ENCODE measurements around the gene MRAS. TPM values are rescaled to one million over a fixed set of nuclear protein-coding genes. Genes with fewer than 3 reads are reported as not detected.
"Not testable (repeated sequence)": the region's sequence is repeated elsewhere in the genome, so short reads cannot be mapped to it uniquely, and the experiment has no call there.

MRAS gene
- total RNA-seq, 1 experiment from 2014 or later = 1.7 TPM

DNA sequence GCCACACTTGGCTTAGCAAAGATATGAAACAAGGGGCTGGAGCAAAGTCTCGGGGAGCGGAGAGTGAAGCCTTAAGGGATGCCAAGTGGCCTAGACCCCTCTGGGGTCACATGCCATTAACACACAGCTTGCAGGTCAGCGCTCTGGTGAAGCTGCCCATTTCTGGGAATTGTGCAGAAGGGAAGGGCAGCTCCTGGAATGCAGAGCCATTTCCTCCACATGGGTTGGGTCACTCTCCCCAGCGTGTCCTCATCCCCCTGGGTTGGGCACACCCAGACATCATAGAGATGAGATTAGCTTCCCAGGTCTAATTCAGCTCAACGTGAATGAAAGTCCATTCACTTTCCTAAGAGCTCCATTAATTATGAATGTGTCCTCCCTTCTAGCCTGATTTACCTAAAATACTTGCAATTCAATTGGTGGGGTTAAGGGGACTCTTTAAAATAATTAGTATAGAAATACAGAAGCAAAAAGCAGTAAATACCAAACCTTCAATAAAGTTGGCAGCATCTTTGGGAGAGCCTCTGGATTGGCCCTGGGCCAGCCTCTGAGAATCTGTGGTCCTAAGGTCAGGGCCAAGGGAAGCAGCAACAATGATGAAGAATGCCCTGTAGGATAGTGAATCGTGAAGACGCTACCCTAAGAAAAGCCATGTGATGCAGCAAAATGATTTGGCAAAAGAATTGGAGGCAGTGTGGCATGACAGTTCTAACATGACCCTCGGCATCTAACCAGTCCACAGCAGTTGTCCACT, 17.8 kb downstream of the MRAS start:
- DNase-seq (ENCODE audit: extremely low read depth, low read depth) = no peak

DNA sequence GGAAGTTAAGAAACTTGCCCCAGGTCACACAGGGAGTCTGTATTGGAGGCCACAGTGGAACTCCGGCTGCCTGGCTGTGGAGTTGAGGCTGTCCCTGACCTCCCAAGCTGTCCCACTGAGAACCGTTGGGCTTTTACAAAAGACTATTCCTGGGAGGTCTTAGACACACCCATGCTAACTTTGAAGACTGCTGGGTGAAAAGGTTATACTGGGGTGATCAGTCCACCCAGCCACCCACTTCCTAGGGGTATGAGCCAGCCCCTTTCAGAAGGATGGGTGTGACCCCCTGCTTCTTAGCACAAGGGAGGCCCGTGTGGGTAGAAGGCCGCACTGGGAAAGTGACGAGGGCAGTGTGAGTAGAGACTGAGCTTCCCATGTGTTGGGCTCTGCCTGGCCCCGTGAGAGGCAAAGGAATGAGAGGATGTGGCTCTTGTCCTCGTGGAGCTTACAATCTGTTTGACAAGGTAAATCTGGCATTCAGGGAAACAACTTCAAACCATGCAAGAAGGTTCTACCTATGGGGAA, 19.0 kb downstream of the MRAS start:
- DNase-seq (ENCODE audit: extremely low read depth, low read depth) = no peak

DNA sequence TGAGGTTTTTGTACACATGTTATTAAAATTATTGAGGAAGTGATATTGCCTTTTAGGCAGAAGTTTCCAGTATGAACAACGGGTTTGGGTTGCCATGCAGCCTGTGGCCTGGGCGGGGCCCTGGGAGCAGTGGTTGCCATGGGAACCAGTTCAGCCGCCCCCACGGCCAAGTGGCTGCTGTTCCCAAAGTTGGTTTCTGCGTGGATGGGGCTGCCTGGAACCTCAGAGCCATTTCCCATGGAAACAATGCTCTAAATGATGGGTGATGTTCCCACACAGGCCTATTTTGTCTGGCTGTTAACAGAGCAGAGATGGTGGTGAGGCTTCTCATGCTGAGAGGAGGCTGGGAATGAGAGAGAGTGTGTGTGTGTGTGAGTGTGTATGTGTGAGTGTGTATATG, 19.5 kb downstream of the MRAS start:
- DNase-seq (ENCODE audit: extremely low read depth, low read depth) = no peak

DNA sequence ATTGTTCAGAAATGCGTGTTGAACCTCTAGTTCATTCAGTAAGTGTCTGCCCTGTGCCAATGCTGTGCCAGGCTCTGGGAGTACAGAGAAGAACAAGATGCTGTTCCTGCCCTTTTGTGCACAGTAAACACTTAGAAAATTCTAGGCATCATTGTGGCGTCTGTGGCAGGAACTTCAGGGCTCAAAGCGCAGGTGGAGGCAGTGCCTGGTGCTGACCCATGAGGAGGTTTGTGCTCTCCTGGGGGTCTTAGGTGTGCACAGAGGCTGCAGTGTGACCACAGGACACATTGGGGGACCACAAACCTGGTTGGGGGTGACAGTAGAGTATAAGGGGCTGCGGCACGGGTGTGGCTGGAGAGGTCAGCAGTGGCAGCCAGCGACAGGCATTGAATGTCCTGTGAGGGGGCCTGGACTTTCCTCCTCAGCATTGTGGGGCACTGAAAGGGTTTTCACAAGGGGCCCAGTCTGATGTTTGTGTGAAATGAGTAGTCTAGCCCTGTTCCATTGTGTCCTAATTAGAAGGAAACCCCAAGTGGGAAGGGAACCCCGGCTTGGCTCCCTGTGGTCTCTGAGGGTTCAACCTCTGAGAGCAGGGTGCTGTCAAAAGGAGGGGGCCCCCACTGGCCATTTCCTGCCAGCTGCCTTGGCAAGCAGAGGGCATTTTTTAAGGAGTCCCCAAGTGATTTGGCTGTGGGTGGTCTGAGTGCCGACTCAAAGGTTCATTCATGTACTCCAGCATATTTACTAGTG, 20.9 kb downstream of the MRAS start:
- DNase-seq (ENCODE audit: extremely low read depth, low read depth) = no peak

DNA sequence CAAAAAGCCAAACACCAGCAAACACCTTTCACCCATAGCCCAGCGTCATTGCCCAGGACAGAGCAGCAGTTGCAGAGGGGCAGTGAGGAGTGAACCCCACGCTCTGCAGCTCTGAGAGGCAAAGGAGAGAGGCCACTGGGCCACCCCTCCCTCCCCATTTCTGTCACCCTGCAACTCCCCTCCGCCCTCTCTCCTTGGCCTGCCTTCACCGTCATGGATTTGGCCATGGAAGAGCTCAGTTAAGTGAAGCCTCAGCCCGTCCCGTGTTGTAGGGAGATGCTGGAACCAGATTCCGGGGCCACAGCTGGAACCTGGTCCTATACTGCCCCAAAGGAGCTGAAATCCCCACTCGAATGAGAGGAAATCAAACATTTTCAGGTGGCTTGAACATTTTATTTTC, 21.9 kb downstream of the MRAS start:
- DNase-seq (ENCODE audit: extremely low read depth, low read depth) = no peak

DNA sequence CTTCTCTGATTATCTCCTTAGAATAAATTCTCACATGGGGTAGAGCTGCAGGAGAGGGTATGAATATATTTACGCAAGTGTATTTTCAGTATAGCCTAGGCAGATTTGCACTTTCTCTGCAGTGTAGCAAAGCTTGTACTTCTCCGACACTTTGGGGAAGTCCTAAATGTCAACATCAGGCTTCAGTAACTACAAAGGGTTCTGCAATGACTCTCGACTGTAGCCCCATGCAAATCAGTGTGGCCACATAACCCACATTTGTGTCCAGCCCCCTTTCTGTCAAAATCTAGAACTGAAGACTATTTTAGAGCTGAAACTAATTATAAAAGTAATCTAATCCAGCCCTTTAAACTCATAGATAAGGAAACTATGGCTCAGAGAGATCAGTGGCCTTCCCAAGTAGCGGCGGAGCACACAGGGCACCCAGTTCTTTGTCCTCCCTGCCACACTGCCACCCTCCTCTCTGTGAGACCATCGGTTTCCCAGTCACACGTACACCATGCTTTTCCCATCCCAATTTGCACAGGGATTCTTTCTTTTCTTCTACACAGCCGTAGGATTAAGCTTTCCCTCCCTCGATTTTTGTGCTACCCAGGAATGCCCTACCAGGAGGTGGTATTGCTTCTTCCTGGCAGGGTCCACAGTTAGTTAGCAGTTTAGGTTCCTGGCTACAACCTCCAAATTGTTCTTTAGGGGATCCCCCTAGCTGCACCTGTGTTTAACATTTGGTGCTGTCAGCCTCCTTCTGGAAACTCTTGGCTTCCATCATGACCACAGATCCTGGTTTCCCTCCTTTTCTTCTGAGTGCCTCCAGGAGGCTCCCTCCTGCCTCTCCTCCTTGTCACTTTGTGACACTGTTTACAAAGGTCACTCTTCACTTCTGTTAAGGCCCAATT, 22.9 kb downstream of the MRAS start:
- DNase-seq (ENCODE audit: extremely low read depth, low read depth) = no peak

DNA sequence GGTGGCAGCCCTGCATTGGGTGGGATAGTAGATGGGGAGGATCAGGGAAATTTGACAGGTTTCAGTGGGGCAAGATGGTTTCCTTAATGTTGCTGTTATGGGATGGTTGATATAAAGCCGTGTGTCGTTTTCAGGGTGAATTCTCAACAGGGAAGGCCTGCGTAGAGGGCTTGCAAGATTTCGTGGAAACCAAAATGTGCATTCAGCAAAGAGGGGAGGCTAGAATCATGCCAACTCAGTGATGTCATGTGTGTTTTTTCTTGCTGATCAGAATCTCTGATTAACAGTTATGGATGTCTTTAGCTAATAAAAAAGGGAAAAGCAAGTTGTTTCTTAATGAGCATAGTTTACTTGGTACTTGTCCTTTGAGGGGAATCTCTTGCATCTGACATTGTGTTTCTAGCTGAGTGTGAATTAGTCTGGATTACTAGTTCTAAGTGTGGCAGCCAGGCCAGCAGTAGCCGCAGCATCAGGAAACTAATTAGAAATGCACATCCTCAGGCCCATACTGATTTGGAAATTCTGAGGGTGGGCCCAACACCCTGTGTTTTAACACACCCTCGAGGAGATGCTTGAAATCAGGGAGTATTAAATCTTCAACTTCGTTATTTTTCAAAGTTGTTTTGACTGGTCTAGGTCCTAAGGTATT, 24.8 kb downstream of the MRAS start:
- no peak for DNase-seq (ENCODE audit: extremely low read depth, low read depth)

DNA sequence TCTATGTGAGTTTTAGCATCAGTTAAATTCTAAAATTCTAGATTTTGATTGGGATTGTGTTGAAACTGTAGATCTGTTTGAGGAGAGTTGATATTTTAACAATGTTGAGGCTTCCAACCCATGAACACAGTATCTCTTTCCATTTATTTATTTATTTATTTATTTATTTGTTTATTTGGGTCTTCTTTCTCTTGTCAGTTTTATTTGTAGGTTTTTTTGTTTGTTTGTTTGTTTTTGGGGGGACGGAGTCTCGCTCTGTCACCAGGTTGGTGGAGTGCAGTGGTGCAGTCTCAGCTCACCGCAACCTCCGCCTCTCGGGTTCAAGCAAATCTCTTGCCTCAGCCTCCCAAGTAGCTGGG, 25.3 kb downstream of the MRAS start:
- no peak for DNase-seq (ENCODE audit: extremely low read depth, low read depth)

DNA sequence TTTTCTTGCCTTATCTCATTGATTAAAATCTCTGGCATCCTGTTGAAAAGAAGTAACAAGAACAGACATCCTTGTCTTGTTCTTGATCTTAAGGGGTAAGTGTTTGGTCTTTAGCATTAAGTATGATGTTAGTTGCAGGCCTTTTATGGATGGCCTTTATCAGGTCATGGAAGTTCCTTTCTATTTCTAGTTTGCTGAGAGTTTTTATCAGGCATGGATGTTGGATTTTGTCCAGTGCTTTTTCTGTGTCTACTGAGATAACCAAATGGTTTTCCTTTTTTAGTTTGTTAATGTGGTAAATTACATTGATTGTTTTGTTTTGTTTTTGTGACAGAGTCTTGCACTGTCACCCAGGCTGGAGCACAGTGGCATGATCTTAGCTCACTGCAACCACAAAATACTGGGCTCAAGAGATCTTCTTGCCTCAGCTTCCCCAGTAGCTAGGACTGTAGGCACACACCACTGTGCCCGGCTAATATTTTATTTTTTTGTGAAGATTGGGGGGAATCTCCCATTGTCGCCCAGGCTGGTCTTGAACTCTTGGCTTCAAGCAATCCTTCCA, 26.3 kb downstream of the MRAS start:
- no peak for DNase-seq (ENCODE audit: extremely low read depth, low read depth)

DNA sequence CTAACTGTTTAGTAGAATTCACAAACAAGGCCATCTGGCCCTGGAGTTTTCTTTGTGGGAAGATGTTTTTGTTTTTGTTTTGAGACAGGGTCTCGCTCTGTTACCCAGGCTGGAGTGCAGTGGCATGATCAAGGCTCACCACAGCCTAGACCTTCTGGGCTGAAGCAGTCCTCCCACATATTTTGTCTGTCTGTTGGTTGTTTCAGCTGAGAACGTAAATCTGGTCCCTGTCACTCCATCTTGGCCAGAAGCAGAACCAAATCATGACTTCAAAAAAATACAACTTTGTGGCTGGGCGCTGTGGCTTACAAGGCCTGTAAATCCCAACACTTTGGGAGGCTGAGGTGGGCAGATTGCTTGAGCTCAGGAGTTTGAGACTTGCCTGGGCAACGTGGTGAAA, 27.1 kb downstream of the MRAS start:
- DNase-seq (ENCODE audit: extremely low read depth, low read depth) = no peak

DNA sequence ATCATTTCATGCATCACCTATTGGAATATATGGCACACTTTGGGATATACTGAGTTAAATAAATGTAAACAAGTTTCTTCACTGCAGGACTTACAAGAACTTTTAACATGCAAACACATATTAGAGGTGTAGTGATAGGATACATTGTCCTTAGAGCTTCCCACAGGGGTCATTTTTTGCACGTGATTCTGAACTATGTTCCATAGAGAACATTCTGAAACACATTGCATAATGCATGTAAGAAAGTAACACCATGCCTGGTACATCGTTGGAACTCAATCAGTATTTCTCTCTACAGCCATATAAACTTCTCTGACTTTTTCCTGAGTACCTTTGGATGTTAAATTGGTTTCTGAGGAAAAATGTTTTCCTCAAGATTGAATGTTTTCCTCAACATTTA, 28.3 kb downstream of the MRAS start:
- DNase-seq (ENCODE audit: extremely low read depth, low read depth) = no peak

DNA sequence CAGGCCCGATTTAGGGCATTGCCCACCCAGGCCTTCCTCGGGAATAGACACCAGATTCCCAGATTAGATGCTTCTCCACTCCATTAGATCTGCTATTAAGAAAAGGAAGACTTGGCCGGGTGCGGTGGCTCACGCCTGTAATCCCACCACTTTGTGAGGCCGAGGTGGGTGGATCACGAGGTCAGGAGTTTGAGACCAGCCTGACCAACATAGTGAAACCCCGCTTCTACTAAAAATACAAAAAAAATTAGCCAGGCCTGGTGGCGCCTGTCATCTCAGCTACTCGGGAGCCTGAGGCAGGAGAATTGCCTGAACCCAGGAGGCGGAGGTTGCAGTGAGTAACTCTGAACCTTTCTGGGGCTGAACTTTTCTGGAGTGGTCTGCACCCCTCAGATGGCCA, 28.8 kb downstream of the MRAS start:
- DNase-seq (ENCODE audit: extremely low read depth, low read depth) = not testable (repeated sequence)

DNA sequence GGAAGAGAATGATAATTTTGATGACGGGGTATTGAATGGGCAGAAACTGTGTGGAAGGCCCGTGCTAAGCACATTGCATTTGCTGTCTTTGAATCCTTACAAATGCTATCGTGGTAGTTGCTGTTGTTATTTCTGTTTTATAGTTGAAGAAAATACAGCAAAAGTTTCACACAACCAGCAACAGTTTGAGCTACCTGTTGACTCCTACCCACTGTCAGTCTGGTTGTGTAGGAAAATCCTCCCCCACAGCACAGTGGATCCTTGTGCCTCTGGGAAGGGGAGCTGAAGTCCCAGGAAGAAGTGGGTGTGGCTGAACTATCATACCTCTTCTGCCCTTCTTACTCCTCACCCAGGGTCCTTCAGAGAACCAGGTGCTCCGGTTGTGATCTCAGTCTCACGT, 29.4 kb downstream of the MRAS start:
- DNase-seq (ENCODE audit: extremely low read depth, low read depth) = no peak

DNA sequence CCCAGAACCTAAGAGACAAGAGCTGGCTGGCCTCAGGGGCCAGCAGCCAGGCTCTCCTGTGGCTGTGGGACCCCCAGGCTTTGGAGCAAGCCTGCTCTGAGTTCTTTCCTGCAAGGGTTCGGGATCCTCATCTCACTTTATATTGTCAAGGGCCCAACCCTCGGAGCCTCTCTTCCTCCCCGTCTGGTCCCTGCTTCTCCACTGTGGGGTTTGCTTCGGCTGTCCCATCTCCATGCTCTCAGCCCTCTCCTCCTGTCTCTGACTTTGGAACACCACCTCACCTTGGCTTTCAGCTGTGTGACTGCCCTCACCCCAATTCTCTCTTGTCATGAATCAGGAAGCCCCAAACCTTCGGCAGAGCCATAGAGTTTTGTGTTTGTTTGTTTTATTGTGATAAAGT, 30.0 kb downstream of the MRAS start:
- DNase-seq (ENCODE audit: extremely low read depth, low read depth) = no peak

DNA sequence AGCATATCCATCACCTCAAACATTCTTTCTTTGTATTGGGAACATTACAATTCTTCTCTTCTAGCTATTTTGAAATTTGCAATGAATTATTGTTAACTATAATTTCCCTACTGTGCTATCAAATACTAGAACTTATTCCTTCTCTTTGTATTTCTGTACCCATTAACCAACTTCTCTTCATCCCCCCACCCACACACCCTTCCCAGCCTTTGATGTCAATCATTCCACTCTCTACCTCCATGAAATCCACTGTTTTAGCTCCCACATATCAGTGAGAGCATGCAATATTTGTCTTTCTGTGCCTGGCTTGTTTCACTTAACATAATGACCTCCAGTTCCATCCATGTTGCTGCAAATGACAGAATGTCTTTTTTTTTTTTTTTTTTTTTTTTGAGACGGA, 30.6 kb downstream of the MRAS start:
- DNase-seq (ENCODE audit: extremely low read depth, low read depth) = no peak

DNA sequence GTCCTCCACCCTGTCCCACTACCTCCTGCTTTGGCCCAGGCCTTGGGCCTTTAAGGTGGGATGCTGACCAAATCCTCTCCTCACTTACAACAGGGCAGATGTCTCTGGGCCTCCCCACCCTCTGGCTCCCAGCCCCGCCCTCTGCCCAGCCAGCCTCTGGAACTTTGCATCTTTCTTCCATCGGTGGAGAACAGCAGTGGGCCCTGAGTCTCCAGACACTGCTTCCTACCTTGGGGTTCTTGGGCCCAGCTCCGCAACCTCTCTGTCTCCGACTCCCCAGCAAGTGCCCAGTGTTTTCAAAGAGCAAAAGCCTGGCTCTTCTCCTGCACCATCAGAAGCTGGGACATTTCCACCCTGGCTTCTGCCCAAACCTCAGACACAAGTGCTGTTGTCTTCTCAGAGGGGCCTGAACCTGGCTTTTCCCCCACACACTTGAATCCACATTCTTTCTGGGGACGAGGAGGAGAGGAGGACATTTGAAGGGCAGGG, 33.1 kb downstream of the MRAS start:
- no peak for DNase-seq (ENCODE audit: extremely low read depth, low read depth)

DNA sequence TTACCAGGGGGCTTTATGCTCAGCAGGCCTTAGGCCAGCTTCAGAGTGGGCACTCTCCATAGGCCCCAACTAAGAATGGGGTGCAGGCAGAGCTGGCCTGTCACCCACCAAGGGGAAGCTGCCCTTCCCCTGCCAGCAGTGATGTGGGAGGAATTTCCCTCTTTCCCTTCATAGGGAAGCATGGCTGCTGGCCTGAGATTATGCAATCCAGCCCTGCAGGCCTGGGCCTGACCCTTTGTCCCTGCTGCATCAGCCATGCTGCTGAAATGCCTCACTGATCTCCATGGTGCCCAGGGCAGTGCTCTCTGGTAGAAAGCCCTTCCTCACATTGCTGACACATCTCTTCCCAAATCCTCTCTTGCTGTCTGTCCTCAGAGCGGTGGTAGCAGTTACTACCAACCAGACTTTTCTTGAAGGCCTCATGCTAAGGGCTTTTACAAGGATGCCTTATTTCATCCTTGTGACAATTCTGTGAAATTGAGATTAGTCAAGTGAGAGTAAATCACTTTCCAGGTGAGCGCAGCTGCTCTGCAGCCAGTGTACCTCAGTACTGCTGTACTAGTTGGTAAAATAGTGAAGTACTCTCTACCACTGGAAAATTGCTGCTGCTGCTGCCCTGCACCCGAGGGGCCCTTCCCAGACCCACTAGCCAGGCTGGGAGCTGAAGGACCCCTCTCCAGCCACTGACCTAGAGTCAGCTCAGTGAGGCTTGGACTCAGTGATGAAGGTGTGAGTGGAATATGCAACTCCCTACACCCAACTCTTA, 33.8 kb downstream of the MRAS start:
- no peak for DNase-seq (ENCODE audit: extremely low read depth, low read depth)

DNA sequence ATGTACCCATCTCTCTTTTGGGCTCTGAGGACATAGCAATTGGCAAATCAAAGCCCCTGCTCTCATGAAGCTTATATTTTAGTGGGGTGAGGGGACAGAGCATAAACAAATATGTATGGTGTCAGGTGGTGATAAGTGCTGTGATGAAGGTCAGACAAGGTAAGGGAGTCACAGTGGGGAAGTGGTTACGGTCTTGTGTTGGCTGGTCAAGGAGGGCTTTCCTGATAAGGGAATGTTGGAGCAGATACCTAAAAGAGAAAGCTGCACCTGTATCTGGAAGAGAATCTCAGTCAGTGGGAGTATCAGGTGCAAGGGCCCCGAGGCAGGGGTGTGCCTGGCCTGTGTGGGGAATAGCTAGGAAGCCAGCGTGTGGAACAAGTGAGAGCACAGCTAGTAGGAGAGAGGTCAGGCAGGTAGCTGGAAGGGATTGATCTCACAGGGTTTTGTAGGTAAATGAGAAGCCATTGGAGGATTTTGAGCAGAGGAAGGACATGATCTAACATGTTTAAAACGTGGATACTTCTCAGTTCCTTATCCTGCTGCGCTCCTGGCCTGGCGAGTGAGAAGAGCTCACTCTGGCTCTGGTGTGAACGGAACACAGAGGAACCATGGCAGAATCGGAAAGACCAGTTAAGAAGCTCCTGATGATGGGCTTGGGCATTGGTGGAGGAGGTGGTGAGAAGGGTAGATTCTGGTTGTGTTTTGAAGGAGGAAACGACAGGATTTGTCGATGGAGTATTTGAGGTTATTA, 35.5 kb downstream of the MRAS start:
- no peak for DNase-seq (ENCODE audit: extremely low read depth, low read depth)

DNA sequence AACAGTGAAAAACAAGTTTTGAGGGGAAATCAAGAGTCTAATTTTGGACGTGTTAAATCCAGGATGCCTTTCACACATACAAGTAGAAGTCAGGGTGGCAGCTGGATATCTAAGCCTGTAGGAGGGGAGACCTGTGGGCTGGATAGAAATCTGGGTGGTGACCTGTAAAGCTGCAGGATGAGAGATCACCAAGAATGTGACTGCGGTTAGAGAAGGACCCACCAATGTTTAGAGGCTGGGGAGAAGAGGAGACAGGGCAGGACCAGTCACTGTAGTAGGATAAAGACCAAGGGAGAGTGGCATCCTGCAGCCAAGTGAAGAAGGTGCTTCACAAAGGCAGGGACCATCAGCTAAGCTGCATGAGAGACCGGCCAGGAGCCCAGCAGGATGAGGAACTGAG, 36.2 kb downstream of the MRAS start:
- DNase-seq (ENCODE audit: extremely low read depth, low read depth) = no peak
